Choroid plexus epithelial cell (primary cell): ENCODE measurements around the gene FBXW7.

Source experiments
- DNase-seq: peaks from one replicate; pipeline ENCODE4 v3.0.0-alpha.2; 2010; ENCODE audit warnings: low read depth
- H3K4me3 ChIP-seq: 2 replicates; pipeline ENCODE4 v1.5.1; 2011; ENCODE audit warnings: low read depth, mild to moderate bottlenecking, control low read depth, low read length, moderate library complexity
- CTCF ChIP-seq: conservative IDR thresholded peaks from 2 replicates; pipeline ENCODE4 v1.5.1; 2011; ENCODE audit warnings: low read depth, mild to moderate bottlenecking, control low read depth, inconsistent platforms, low read length, moderate library complexity

Gene FBXW7

GRCh38 chr4:152363904-152364303 lies 172.0 kb downstream of the FBXW7 start:
- no peak for DNase-seq
- TF ChIP-seq CTCF: no peak
- H3K4me3 ChIP-seq: no peak overlapping the region

- DNase-seq: no peak
- TF ChIP-seq CTCF: no peak
- no peak overlapping the region for H3K4me3 ChIP-seq
Measured at GRCh38 chr4:152363086-152363485, 172.8 kb downstream of the FBXW7 start.

GRCh38 chr4:152360045-152360410 lies 175.9 kb downstream of the FBXW7 start:
- TF ChIP-seq CTCF: no peak
- H3K4me3 ChIP-seq: no peak overlapping the region
- peak; percentile 61 for DNase-seq

GRCh38 chr4:152359208-152360044 lies 176.5 kb downstream of the FBXW7 start:
- DNase-seq: no peak
- TF ChIP-seq CTCF: no peak
- H3K4me3 ChIP-seq: no peak overlapping the region

- DNase-seq: peak; percentile 74
- no peak overlapping the region for H3K4me3 ChIP-seq
- no peak for TF ChIP-seq CTCF
Measured at GRCh38 chr4:152357206-152357605, 178.7 kb downstream of the FBXW7 start.

GRCh38 chr4:152356428-152357034 lies 179.4 kb downstream of the FBXW7 start:
- no peak overlapping the region for H3K4me3 ChIP-seq
- peak; percentile 81 for DNase-seq
- no peak for TF ChIP-seq CTCF
